Karpas-422 (cell line): Measurements from ENCODE around the gene THSD4. TPM values are rescaled to one million over a fixed set of nuclear protein-coding genes. Genes with fewer than 3 reads are reported as not detected.
"Not testable (repeated sequence)": the region's sequence is repeated elsewhere in the genome, so short reads cannot be mapped to it uniquely, and the experiment has no call there.

Experiments used
- DNase-seq: peaks from one replicate; pipeline ENCODE4 v3.0.0-alpha.2; 2015
- H2AFZ ChIP-seq: fragments of 200-600 bp; sonication (generic); 2 replicates; pipeline ENCODE4 v1.6.1; 2014; ENCODE audit warnings: antibody characterized with exemption, low read length, mixed read lengths
- H3K27ac ChIP-seq: fragments of 200-600 bp; sonication (generic); 2 replicates; pipeline ENCODE4 v1.5.1; 2014; ENCODE audit warnings: mild to moderate bottlenecking, low read length, moderate library complexity
- H3K27me3 ChIP-seq: fragments of 200-600 bp; sonication (generic); 2 replicates; pipeline ENCODE4 v1.6.1; 2014; ENCODE audit warnings: low read length, mixed read lengths
- H3K36me3 ChIP-seq: fragments of 200-600 bp; sonication (generic); 2 replicates; pipeline ENCODE4 v1.6.1; 2014; ENCODE audit warnings: low read length, mixed read lengths; ENCODE audit not compliant: insufficient read depth
- H3K4me1 ChIP-seq: fragments of 200-600 bp; sonication (generic); 2 replicates; pipeline ENCODE4 v1.6.1; 2014; ENCODE audit warnings: mild to moderate bottlenecking, low read length, mixed read lengths
- H3K4me2 ChIP-seq: fragments of 200-600 bp; sonication (generic); 2 replicates; pipeline ENCODE4 v1.6.1; 2014; ENCODE audit warnings: low read length, low read depth, mild to moderate bottlenecking; ENCODE audit not compliant: poor library complexity, severe bottlenecking
- H3K4me3 ChIP-seq: fragments of 200-600 bp; sonication (generic); 2 replicates; pipeline ENCODE4 v1.5.1; 2014; ENCODE audit warnings: mild to moderate bottlenecking, antibody characterized with exemption, low read length, mixed read lengths
- H3K79me2 ChIP-seq: fragments of 200-600 bp; sonication (generic); 2 replicates; pipeline ENCODE4 v1.6.1; 2014; ENCODE audit warnings: mild to moderate bottlenecking, low read length, mixed read lengths
- H3K9ac ChIP-seq: fragments of 200-600 bp; sonication (generic); 2 replicates; pipeline ENCODE4 v1.6.0; 2014; ENCODE audit warnings: low read length
- H3K9me2 ChIP-seq: fragments of 200-600 bp; sonication (generic), shearing (Covaris generic); replicated peaks from 2 replicates; pipeline ENCODE4 v1.6.0; 2014; ENCODE audit warnings: mild to moderate bottlenecking, low read length, moderate library complexity; ENCODE audit not compliant: insufficient read depth
- H3K9me3 ChIP-seq: fragments of 300-700, 200-600 bp; sonication (generic); 2 replicates; pipeline ENCODE4 v1.6.1; 2014; ENCODE audit warnings: low read length, mixed read lengths
- H4K20me1 ChIP-seq: fragments of 200-600 bp; sonication (generic); 2 replicates; pipeline ENCODE4 v1.6.1; 2014; ENCODE audit warnings: mild to moderate bottlenecking, antibody characterized with exemption, low read length, low read depth; ENCODE audit not compliant: insufficient read depth
- total RNA-seq: library from RNA; depleted of rRNA; stranded (reverse); fragments of >200 nt; shearing (Covaris generic); gene quantifications from 2 replicates; pipeline ENCODE4 v1.2.3, GENCODE V29; 2014; ENCODE audit warnings: low replicate concordance

The THSD4 gene
- total RNA-seq, 1 experiment from 2014 or later: 0.11 TPM

- Histone ChIP-seq H3K4me3 (no peak overlapping the region), H3K27ac (no peak overlapping the region), H3K36me3 (no peaks in the 10 kb centered on the region), H2AFZ (no peak overlapping the region), H3K27me3 (no peaks in the 10 kb centered on the region), H3K9ac (no peak overlapping the region), H3K79me2 (no peaks in the 10 kb centered on the region), H4K20me1 (no peaks in the 10 kb centered on the region), H3K9me2 (no peaks in the 10 kb centered on the region), H3K9me3 (no peaks in the 10 kb centered on the region), H3K4me1 (no peaks in the 10 kb centered on the region), H3K4me2 (no peak overlapping the region)
- DNase-seq: no peak
Observed at GRCh38 chr15:71154607-71155200, 39.4 kb downstream of the THSD4 start.

- H3K79me2 ChIP-seq: no peaks in the 10 kb centered on the region
- no peaks in the 10 kb centered on the region for H3K36me3 ChIP-seq
- DNase-seq: no peak
- no peak overlapping the region for H2AFZ ChIP-seq
- H3K9ac ChIP-seq: no peak overlapping the region
- H3K9me3 ChIP-seq: no peaks in the 10 kb centered on the region
- H3K4me3 ChIP-seq: no peak overlapping the region
- H3K27me3 ChIP-seq: no peaks in the 10 kb centered on the region
- no peaks in the 10 kb centered on the region for H3K4me1 ChIP-seq
- H3K27ac ChIP-seq: no peak overlapping the region
- H3K9me2 ChIP-seq: no peaks in the 10 kb centered on the region
- H3K4me2 ChIP-seq: no peak overlapping the region
- H4K20me1 ChIP-seq: no peaks in the 10 kb centered on the region
Observed at GRCh38 chr15:71155534-71155933, 40.3 kb downstream of the THSD4 start.

- no peaks in the 10 kb centered on the region for H3K79me2 ChIP-seq
- DNase-seq: no peak
- no peaks in the 10 kb centered on the region for H3K9me2 ChIP-seq
- no peaks in the 10 kb centered on the region for H3K27me3 ChIP-seq
- H3K36me3 ChIP-seq: no peaks in the 10 kb centered on the region
- no peaks in the 10 kb centered on the region for H3K4me1 ChIP-seq
- H3K9ac ChIP-seq: no peak overlapping the region
- no peak overlapping the region for H3K4me2 ChIP-seq
- no peak overlapping the region for H3K27ac ChIP-seq
- H2AFZ ChIP-seq: no peak overlapping the region
- no peak overlapping the region for H3K4me3 ChIP-seq
- H3K9me3 ChIP-seq: no peaks in the 10 kb centered on the region
- H4K20me1 ChIP-seq: no peaks in the 10 kb centered on the region
Observed at GRCh38 chr15:71160976-71161375, 45.7 kb downstream of the THSD4 start.

GRCh38 chr15:71162309-71162708 is 47.0 kb downstream of the THSD4 start:
- no peaks in the 10 kb centered on the region for H3K9me3 ChIP-seq
- H2AFZ ChIP-seq: no peak overlapping the region
- H3K4me1 ChIP-seq: no peaks in the 10 kb centered on the region
- no peaks in the 10 kb centered on the region for H4K20me1 ChIP-seq
- H3K9ac ChIP-seq: no peak overlapping the region
- H3K27me3 ChIP-seq: no peaks in the 10 kb centered on the region
- no peak overlapping the region for H3K4me3 ChIP-seq
- H3K79me2 ChIP-seq: no peaks in the 10 kb centered on the region
- no peak overlapping the region for H3K4me2 ChIP-seq
- H3K27ac ChIP-seq: no peak overlapping the region
- no peaks in the 10 kb centered on the region for H3K9me2 ChIP-seq
- no peak for DNase-seq
- H3K36me3 ChIP-seq: no peaks in the 10 kb centered on the region

- H3K36me3 ChIP-seq, H3K9me3 ChIP-seq, H3K27me3 ChIP-seq, H3K4me1 ChIP-seq, H3K9me2 ChIP-seq, H4K20me1 ChIP-seq, DNase-seq, H3K27ac ChIP-seq, H3K4me3 ChIP-seq, H2AFZ ChIP-seq, H3K4me2 ChIP-seq, H3K9ac ChIP-seq, H3K79me2 ChIP-seq: not testable (repeated sequence)
Observed at GRCh38 chr15:71164606-71165005, 49.3 kb downstream of the THSD4 start.

GRCh38 chr15:71167445-71168165 is 52.3 kb downstream of the THSD4 start:
- Histone ChIP-seq H3K9me3 (no peaks in the 10 kb centered on the region), H3K27me3 (no peaks in the 10 kb centered on the region), H3K79me2 (no peaks in the 10 kb centered on the region), H3K9ac (no peak overlapping the region), H3K4me3 (no peak overlapping the region), H4K20me1 (no peaks in the 10 kb centered on the region), H3K9me2 (no peaks in the 10 kb centered on the region), H3K4me2 (no peak overlapping the region), H2AFZ (no peak overlapping the region), H3K4me1 (no peaks in the 10 kb centered on the region), H3K36me3 (no peaks in the 10 kb centered on the region), H3K27ac (no peak overlapping the region)
- DNase-seq: no peak

- Histone ChIP-seq H3K36me3 (no peaks in the 10 kb centered on the region), H2AFZ (no peak overlapping the region), H3K4me3 (no peak overlapping the region), H3K9ac (no peak overlapping the region), H3K79me2 (no peaks in the 10 kb centered on the region), H3K9me2 (no peaks in the 10 kb centered on the region), H4K20me1 (no peaks in the 10 kb centered on the region), H3K4me2 (no peak overlapping the region), H3K27ac (no peak overlapping the region), H3K27me3 (no peaks in the 10 kb centered on the region), H3K4me1 (no peaks in the 10 kb centered on the region), H3K9me3 (no peaks in the 10 kb centered on the region)
- no peak for DNase-seq
Observed at GRCh38 chr15:71168166-71168834, 53.0 kb downstream of the THSD4 start.

- Histone ChIP-seq H3K9me3 (no peaks in the 10 kb centered on the region), H3K27me3 (no peaks in the 10 kb centered on the region), H3K9me2 (no peaks in the 10 kb centered on the region), H3K4me1 (no peaks in the 10 kb centered on the region), H3K36me3 (no peaks in the 10 kb centered on the region), H2AFZ (no peak overlapping the region), H4K20me1 (no peaks in the 10 kb centered on the region), H3K4me2 (no peak overlapping the region), H3K4me3 (no peak overlapping the region), H3K27ac (no peak overlapping the region), H3K9ac (no peak overlapping the region), H3K79me2 (no peaks in the 10 kb centered on the region)
- DNase-seq: no peak
Observed at GRCh38 chr15:71170163-71170562, 54.9 kb downstream of the THSD4 start.
